Activated naive CD8-positive, alpha-beta T cell (primary cell): ENCODE measurements around the gene SUOX.
A peak's percentile ranks its signal among the peaks of the same experiment; 100 is the strongest.

Experiments
- H3K27ac Mint-ChIP-seq: one replicate; pipeline ENCODE4 v1.8.0; 2021; ENCODE audit warnings: mixed read lengths
- H3K27me3 Mint-ChIP-seq: one replicate; pipeline ENCODE4 v1.8.0; 2021; ENCODE audit warnings: mixed read lengths
- H3K36me3 Mint-ChIP-seq: one replicate; pipeline ENCODE4 v1.8.0; 2021; ENCODE audit warnings: mixed read lengths
- H3K4me1 Mint-ChIP-seq: one replicate; pipeline ENCODE4 v1.8.0; 2021; ENCODE audit warnings: low read depth, mixed read lengths
- H3K4me3 Mint-ChIP-seq: one replicate; pipeline ENCODE4 v1.8.0; 2021; ENCODE audit warnings: mild to moderate bottlenecking, mixed read lengths
- H3K9me3 Mint-ChIP-seq: one replicate; pipeline ENCODE4 v1.8.0; 2021; ENCODE audit warnings: low read depth, mixed read lengths

SUOX gene

GRCh38 chr12:55996715-55997534 is at the start of gene SUOX:
Gene SUOX (plus strand): TSS chr12:55997276. CDS start chr12:56002222, 4,946 bp downstream.
- no peaks in the 10 kb centered on the region for H3K36me3 Mint-ChIP-seq
- H3K27me3 Mint-ChIP-seq: no peaks in the 10 kb centered on the region

GRCh38 chr12:55955344-55955743 is 41.7 kb upstream of the SUOX start:
- Mint-ChIP-seq H3K27ac (peak overlapping the region; percentile 64), H3K4me3 (no peak overlapping the region), H3K4me1 (peaks cover 18% of the 10 kb centered on the region), H3K27me3 (no peaks in the 10 kb centered on the region), H3K36me3 (no peaks in the 10 kb centered on the region), H3K9me3 (no peaks in the 10 kb centered on the region)

More at GRCh38 chr12:55996715-55997534, at the start of gene SUOX:
- Mint-ChIP-seq H3K4me3 (peak within 1 kb of the TSS; percentile 71), H3K4me1 (peaks cover 22% of the 10 kb centered on the region), H3K9me3 (no peaks in the 10 kb centered on the region), H3K27ac (peak within 1 kb of the TSS; percentile 28)

- Mint-ChIP-seq H3K4me3 (no peak overlapping the region), H3K36me3 (no peaks in the 10 kb centered on the region), H3K9me3 (no peaks in the 10 kb centered on the region), H3K4me1 (peaks cover 18% of the 10 kb centered on the region), H3K27ac (peak overlapping the region; percentile 64), H3K27me3 (no peaks in the 10 kb centered on the region)
Measured at GRCh38 chr12:55955800-55956508, 41.1 kb upstream of the SUOX start.

GRCh38 chr12:55957106-55957859 is 39.8 kb upstream of the SUOX start:
- Mint-ChIP-seq H3K27me3 (no peaks in the 10 kb centered on the region), H3K9me3 (no peaks in the 10 kb centered on the region), H3K4me3 (no peak overlapping the region), H3K36me3 (no peaks in the 10 kb centered on the region), H3K27ac (peak overlapping the region; percentile 83), H3K4me1 (peaks cover 16% of the 10 kb centered on the region)

- Mint-ChIP-seq H3K4me1 (peaks cover 29% of the 10 kb centered on the region), H3K27ac (no peak overlapping the region), H3K27me3 (no peaks in the 10 kb centered on the region), H3K4me3 (no peak overlapping the region), H3K9me3 (no peaks in the 10 kb centered on the region), H3K36me3 (peaks cover 4% of the 10 kb centered on the region)
Measured at GRCh38 chr12:55963760-55964159, 33.3 kb upstream of the SUOX start.

GRCh38 chr12:55965240-55965639 is 31.8 kb upstream of the SUOX start:
- Mint-ChIP-seq H3K4me1 (peaks cover 29% of the 10 kb centered on the region), H3K27me3 (no peaks in the 10 kb centered on the region), H3K4me3 (no peak overlapping the region), H3K9me3 (no peaks in the 10 kb centered on the region), H3K36me3 (peaks cover 5% of the 10 kb centered on the region), H3K27ac (peak overlapping the region; percentile 41)

- Mint-ChIP-seq H3K4me3 (peak within 1 kb of the TSS; percentile 96), H3K9me3 (no peaks in the 10 kb centered on the region), H3K36me3 (peaks cover 7% of the 10 kb centered on the region), H3K4me1 (peaks cover 29% of the 10 kb centered on the region), H3K27me3 (no peaks in the 10 kb centered on the region), H3K27ac (peak within 1 kb of the TSS; percentile 88)
Measured at GRCh38 chr12:55965941-55966407, 31.1 kb upstream of the SUOX start, which contains the start of gene PMEL. Gene PMEL (minus strand): TSS chr12:55966042. CDS start chr12:55966011, 31 bp downstream.

- H3K36me3 Mint-ChIP-seq: peaks cover 7% of the 10 kb centered on the region
- H3K4me1 Mint-ChIP-seq: peaks cover 29% of the 10 kb centered on the region
Measured at GRCh38 chr12:55966408-55967281, 30.4 kb upstream of the SUOX start, which contains the start of gene CDK2. Gene CDK2 (plus strand): TSS chr12:55966830. CDS start chr12:55967009, 179 bp downstream.

GRCh38 chr12:55969356-55969755 is 27.7 kb upstream of the SUOX start:
- H3K27ac Mint-ChIP-seq: no peak overlapping the region
- peaks cover 7% of the 10 kb centered on the region for H3K36me3 Mint-ChIP-seq
- H3K4me3 Mint-ChIP-seq: no peak overlapping the region
- no peaks in the 10 kb centered on the region for H3K27me3 Mint-ChIP-seq
- H3K9me3 Mint-ChIP-seq: no peaks in the 10 kb centered on the region
- H3K4me1 Mint-ChIP-seq: peaks cover 29% of the 10 kb centered on the region

More at GRCh38 chr12:55966408-55967281, 30.4 kb upstream of the SUOX start, which contains the start of gene CDK2:
- Mint-ChIP-seq H3K4me3 (peak within 1 kb of the TSS; percentile 96), H3K27me3 (no peaks in the 10 kb centered on the region), H3K27ac (peak within 1 kb of the TSS; percentile 88), H3K9me3 (no peaks in the 10 kb centered on the region)

GRCh38 chr12:55970775-55971174 is 26.3 kb upstream of the SUOX start:
- Mint-ChIP-seq H3K4me3 (no peak overlapping the region), H3K4me1 (peaks cover 25% of the 10 kb centered on the region), H3K36me3 (peaks cover 7% of the 10 kb centered on the region), H3K27me3 (no peaks in the 10 kb centered on the region), H3K9me3 (no peaks in the 10 kb centered on the region), H3K27ac (no peak overlapping the region)

- peaks cover 7% of the 10 kb centered on the region for H3K36me3 Mint-ChIP-seq
- H3K27me3 Mint-ChIP-seq: no peaks in the 10 kb centered on the region
- H3K27ac Mint-ChIP-seq: no peak overlapping the region
- H3K9me3 Mint-ChIP-seq: no peaks in the 10 kb centered on the region
- no peak overlapping the region for H3K4me3 Mint-ChIP-seq
- H3K4me1 Mint-ChIP-seq: peaks cover 24% of the 10 kb centered on the region
Measured at GRCh38 chr12:55972042-55972441, 25.0 kb upstream of the SUOX start.

GRCh38 chr12:55972456-55972855 is 24.6 kb upstream of the SUOX start:
- Mint-ChIP-seq H3K4me1 (peaks cover 26% of the 10 kb centered on the region), H3K9me3 (no peaks in the 10 kb centered on the region), H3K27ac (no peak overlapping the region), H3K4me3 (no peak overlapping the region), H3K27me3 (no peaks in the 10 kb centered on the region), H3K36me3 (peaks cover 7% of the 10 kb centered on the region)

- Mint-ChIP-seq H3K4me3 (no peak overlapping the region), H3K27ac (no peak overlapping the region), H3K36me3 (peaks cover 4% of the 10 kb centered on the region), H3K27me3 (no peaks in the 10 kb centered on the region), H3K9me3 (no peaks in the 10 kb centered on the region), H3K4me1 (peaks cover 25% of the 10 kb centered on the region)
Measured at GRCh38 chr12:55972911-55973598, 24.0 kb upstream of the SUOX start.
